ENCODE data around the gene SNX19. TPM values are rescaled to one million over a fixed set of nuclear protein-coding genes. Genes with fewer than 3 reads are reported as not detected.

SNX19 gene
- total RNA-seq, 4 donors from 2014 or later: 89.8 to 193 (median 137) TPM

DNA sequence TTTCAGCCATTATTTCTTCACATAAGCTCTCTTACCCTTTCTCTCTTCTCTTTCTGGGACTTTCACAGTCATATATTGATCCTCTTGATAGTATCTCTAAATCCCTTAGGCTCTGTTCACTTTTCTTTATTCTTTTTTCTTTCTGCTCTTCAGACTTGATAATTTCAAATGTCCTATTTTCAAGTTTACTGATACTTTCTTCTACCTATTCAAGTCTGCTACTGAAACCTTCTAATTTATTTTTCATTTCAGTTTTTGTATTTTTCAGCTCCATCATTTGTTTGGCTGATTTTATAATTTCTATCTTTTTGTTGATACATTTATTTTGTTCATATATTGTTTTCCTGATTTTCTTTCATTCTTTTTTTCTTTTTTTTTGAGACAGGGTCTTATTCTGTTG lies 79.1 kb downstream of the SNX19 start:
- H3K4me3 ChIP-seq: no peak overlapping the region
- H3K27me3 ChIP-seq: no peaks in the 10 kb centered on the region
- no peaks in the 10 kb centered on the region for H3K9me3 ChIP-seq
- intact Hi-C loops (cut with DNase I; ENCODE audit: low total_unique reads) (no loop called here), in situ Hi-C loops (cut with MboI; ENCODE audit: low pct_ligation_motif_present in 1 of 4, low pct_unique_long_range_greater_than_20kb in 1 of 4, low sequenced_read_pairs in 3 of 4) (no loop called here)
- peaks cover 0 to 11% (median 0%) of the 10 kb centered on the region in 4 donors for H3K4me1 ChIP-seq
- H3K27ac ChIP-seq: no peak overlapping the region
- TF ChIP-seq POLR2A (IDR thresholded peaks at IDR 0.05) (no peak), EP300 (IDR thresholded peaks at IDR 0.05; ENCODE audit: low read depth) (no peak), POLR2AphosphoS5 (IDR thresholded peaks at IDR 0.05) (no peak)
- TF ChIP-seq, protein P1, sequence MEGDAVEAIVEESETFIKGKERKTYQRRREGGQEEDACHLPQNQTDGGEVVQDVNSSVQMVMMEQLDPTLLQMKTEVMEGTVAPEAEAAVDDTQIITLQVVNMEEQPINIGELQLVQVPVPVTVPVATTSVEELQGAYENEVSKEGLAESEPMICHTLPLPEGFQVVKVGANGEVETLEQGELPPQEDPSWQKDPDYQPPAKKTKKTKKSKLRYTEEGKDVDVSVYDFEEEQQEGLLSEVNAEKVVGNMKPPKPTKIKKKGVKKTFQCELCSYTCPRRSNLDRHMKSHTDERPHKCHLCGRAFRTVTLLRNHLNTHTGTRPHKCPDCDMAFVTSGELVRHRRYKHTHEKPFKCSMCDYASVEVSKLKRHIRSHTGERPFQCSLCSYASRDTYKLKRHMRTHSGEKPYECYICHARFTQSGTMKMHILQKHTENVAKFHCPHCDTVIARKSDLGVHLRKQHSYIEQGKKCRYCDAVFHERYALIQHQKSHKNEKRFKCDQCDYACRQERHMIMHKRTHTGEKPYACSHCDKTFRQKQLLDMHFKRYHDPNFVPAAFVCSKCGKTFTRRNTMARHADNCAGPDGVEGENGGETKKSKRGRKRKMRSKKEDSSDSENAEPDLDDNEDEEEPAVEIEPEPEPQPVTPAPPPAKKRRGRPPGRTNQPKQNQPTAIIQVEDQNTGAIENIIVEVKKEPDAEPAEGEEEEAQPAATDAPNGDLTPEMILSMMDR (IDR thresholded peaks at IDR 0.05): no peak
- DNase-seq: no peak
- H3K36me3 ChIP-seq: no peaks in the 10 kb centered on the region

DNA sequence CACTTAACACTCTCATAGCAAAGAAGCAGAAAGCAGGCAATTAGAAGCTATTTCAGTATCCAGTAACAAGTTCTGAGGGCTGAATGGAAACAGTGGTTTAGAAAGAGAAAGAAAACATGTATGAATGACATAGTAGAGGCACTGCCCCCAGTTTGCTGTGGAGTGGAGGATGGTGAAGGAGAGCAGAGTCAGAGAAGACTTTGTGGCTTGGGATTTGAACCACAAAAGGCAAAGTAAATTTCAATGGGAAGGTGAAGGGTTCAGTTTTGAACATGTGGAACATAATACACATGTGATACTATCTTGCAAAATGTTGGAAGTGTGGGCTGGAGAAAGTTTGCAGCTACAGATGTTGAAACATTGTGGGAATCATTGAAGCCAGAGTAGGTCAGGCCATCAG lies 81.4 kb downstream of the SNX19 start:
- H3K4me3 ChIP-seq: no peak overlapping the region
- no peak for TF ChIP-seq POLR2A (IDR thresholded peaks at IDR 0.05)
- TF ChIP-seq, protein P1 (IDR thresholded peaks at IDR 0.05): no peak
- no peak for TF ChIP-seq EP300 (IDR thresholded peaks at IDR 0.05; ENCODE audit: low read depth)
- no peak for TF ChIP-seq POLR2AphosphoS5 (IDR thresholded peaks at IDR 0.05)
- in situ Hi-C loops (cut with MboI; ENCODE audit: low pct_ligation_motif_present in 1 of 4, low pct_unique_long_range_greater_than_20kb in 1 of 4, low sequenced_read_pairs in 3 of 4) (no loop called here), intact Hi-C loops (cut with DNase I; ENCODE audit: low total_unique reads) (no loop called here)
- no peaks in the 10 kb centered on the region for H3K27me3 ChIP-seq
- DNase-seq: no peak
- H3K36me3 ChIP-seq: no peaks in the 10 kb centered on the region
- H3K4me1 ChIP-seq: peaks cover 0 to 21% (median 2%) of the 10 kb centered on the region in 4 donors
- H3K9me3 ChIP-seq: no peaks in the 10 kb centered on the region
- no peak overlapping the region for H3K27ac ChIP-seq

DNA sequence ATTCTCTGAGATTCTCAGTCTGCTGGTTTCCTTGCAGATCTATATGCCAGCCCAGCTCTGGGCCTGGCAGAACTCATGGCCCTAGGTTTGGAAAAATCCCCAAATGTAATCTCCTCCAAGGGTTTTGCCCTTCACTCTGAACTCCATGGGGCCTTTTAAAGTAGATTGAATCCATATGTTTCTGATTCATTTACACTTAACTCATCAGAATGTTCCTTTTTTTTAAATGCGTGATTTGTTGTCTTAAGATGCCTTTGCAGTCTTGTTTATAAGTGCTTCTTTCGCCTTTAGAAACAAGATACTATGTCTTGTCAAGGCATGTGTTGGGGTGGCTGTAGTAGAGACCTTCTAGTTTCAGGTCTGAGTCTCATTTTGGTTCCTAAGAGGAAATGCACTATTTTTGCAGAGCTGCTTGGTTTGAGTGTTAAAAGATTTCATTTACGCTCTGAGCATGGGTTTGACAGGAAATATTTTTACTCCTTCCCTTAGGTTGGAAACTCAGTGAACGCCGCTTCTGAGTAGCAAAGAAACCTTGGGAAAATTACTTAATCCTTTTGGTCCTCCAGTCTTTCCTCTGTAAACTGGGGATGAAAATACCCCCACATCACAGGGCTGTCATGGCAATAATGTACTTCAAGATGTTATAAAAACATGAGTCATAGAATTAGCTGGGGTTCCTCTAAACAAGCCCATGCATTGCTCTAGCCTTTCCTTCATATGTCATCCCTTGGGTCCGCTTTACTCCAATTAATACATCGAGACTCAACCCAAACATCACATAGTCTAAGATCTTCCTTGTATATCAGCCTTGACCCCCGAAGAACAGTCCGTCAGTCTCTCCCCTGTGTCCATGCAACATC lies 83.5 kb downstream of the SNX19 start:
- in situ Hi-C loops (cut with MboI; ENCODE audit: low pct_ligation_motif_present in 1 of 4, low pct_unique_long_range_greater_than_20kb in 1 of 4, low sequenced_read_pairs in 3 of 4): no loop called here

DNA sequence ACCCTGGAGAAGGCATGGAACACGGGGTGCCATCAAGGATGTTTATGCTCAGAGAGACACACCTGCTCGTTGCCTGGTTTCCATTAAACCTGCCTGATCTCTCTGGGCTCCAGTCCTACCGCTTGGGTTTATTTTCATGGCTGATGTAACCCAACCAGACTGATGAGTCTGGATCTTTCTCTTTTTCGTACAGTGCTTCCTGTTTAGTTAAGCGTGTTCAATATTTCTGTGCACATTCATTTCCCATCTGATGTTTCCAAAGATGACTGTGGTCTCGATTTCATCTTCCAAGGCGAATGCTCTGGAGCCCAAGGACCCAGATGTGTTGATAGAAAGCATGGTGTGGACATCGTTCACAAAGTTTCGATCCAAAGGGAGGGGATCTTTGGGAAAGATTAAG lies 84.3 kb downstream of the SNX19 start:
- WGBS, 2 donors (ENCODE audit: low coverage in 1 of 2): 81 to 83% methylated on average over 2 to 9 of the region's 9 CpGs
- peaks cover 0 to 23% (median 6%) of the 10 kb centered on the region in 4 donors for H3K4me1 ChIP-seq
- no peak for DNase-seq
- H3K4me3 ChIP-seq: no peak overlapping the region
- TF ChIP-seq POLR2A (IDR thresholded peaks at IDR 0.05) (no peak), EP300 (IDR thresholded peaks at IDR 0.05; ENCODE audit: low read depth) (no peak), POLR2AphosphoS5 (IDR thresholded peaks at IDR 0.05) (no peak)
- TF ChIP-seq, protein P1 (IDR thresholded peaks at IDR 0.05): no peak
- in situ Hi-C loops (cut with MboI; ENCODE audit: low pct_ligation_motif_present in 1 of 4, low pct_unique_long_range_greater_than_20kb in 1 of 4, low sequenced_read_pairs in 3 of 4) (no loop called here), intact Hi-C loops (cut with DNase I; ENCODE audit: low total_unique reads) (no loop called here)
- no peak overlapping the region for H3K27ac ChIP-seq
- H3K27me3 ChIP-seq: no peaks in the 10 kb centered on the region
- no peaks in the 10 kb centered on the region for H3K36me3 ChIP-seq
- no peaks in the 10 kb centered on the region for H3K9me3 ChIP-seq

More for the DNA sequence above, 83.5 kb downstream of the SNX19 start:
- Histone ChIP-seq H3K27me3 (no peaks in the 10 kb centered on the region), H3K4me1 (peaks cover 0 to 19% (median 4%) of the 10 kb centered on the region in 4 donors), H3K4me3 (no peak overlapping the region), H3K36me3 (no peaks in the 10 kb centered on the region), H3K9me3 (no peaks in the 10 kb centered on the region), H3K27ac (no peak overlapping the region)
- intact Hi-C loops (cut with DNase I; ENCODE audit: low total_unique reads): no loop called here
- TF ChIP-seq EP300 (IDR thresholded peaks at IDR 0.05; ENCODE audit: low read depth) (no peak), POLR2A (IDR thresholded peaks at IDR 0.05) (no peak)
- WGBS, 2 donors (ENCODE audit: low coverage in 1 of 2): 82 to 90% methylated on average over 6 to 9 of the region's 9 CpGs
- no peak for DNase-seq
